ENCODE data around the gene VSX1.

VSX1 gene

DNA sequence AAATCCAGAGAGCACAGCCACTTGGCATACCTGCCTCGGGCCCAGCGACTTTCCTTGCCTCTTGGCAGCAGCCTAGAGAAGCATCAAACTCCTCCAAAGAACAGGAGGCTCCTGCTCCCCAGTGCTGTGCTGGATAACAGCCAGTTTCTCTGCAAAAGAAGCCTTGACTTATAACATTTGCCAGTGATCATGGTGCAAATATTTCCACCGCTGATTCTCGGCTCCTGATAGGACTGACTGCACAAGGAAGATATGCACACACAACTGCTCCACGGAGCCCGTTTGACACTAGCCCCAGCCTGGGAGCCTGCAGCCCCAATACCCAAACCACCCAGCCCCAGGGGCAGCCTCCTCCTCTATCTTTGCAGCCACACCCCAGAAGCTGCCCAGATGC lies 41.5 kb downstream of the VSX1 start:
- DNase-seq (ENCODE audit: low read depth): no peak

DNA sequence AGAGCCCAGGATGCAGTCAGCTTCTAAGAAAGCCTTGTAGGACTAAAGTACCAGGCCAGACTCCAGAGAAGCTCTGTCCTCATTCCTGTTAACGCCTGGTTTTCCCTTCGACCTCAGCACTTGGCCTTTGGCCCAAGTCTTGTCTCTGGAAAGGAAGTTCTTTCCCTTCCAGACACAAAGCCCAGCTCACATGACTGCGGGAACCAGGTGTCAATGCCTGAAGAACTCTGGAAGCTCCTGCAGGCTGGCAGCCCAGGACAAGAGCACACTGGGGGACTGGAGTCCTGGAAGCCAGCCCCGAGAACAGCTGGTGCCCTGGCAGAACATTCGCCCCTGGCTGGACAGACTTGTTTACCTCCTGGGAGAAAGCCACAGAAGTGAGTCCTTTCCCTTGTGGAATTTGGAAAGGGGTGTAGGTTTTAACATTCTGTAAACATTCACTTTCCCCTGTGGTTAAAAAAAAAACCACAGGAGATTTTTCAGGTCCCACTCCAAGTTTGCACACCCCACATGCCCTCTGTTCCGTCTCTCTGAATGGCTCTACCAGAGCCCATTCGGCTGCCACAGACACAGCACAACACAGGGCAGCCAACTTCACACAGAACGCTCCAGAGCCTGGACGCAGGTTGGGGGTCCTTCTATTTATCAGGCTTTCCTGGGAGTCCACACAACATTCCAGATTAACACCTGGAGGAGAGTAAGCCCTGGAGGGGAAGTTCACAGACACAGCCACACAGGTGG lies 42.1 kb downstream of the VSX1 start:
- no peak for DNase-seq (ENCODE audit: low read depth)

DNA sequence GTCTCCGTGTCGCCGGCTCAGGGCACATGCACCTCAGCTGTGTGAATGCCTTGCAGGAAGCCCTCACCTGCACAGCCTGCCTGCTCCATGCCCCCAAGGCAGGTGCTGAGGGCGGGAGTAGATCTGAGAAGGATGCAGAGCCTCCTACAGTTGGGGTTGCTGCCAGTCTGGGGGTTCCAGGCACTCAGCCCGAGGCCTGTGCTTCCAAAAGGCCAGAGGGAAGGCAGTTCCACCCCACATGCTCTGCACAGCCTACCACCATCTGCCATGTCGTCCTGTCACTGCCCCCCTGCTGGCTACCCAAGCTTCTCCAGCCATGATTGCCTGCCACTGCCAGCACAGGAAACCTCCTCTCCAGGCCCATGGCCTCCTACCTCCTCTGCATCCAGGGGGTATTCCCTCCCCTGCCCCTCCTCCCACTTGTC lies 43.3 kb downstream of the VSX1 start:
- DNase-seq (ENCODE audit: low read depth): no peak

GRCh38 chr20:25038103-25038410 lies 43.9 kb downstream of the VSX1 start:
- DNase-seq (ENCODE audit: low read depth): no peak

DNA sequence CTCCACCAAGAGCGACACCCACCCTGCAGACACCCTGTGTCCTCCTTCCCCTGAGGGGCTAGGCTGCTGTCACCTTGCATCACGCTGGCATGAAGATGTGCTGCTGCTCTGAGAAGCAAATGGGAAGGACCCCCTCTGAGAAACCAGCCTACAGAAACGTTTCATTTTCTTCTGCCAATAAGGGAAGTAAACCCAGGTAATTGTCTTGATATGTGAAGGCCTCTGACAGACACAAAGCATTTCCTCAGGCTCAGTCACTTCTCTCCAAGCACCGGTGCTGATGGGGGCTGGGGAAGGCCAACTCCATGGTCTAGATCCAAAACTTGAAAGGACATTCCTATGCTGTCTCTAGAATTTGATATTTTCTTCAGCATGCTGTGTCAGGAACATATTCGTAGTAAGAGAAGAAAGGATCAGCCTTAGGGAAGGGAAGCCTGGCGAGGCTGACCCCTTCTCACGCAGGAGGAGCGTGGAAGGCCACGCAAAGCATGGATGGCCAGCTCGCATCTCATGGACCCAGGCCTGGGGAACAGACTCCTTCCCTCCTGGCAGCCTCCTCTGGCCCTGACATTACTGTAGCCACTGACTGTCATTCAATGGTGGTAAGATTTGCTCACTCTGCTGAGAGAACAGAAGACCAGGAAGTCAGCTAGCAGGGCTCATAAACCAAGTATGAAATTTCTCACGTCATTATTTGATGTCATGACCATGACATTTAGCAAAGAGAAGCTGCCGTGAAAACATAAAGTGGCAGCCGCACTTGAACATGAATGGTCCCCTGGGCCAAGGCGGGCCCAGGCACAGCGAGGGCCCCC lies 44.4 kb downstream of the VSX1 start:
- DNase-seq (ENCODE audit: low read depth): no peak

DNA sequence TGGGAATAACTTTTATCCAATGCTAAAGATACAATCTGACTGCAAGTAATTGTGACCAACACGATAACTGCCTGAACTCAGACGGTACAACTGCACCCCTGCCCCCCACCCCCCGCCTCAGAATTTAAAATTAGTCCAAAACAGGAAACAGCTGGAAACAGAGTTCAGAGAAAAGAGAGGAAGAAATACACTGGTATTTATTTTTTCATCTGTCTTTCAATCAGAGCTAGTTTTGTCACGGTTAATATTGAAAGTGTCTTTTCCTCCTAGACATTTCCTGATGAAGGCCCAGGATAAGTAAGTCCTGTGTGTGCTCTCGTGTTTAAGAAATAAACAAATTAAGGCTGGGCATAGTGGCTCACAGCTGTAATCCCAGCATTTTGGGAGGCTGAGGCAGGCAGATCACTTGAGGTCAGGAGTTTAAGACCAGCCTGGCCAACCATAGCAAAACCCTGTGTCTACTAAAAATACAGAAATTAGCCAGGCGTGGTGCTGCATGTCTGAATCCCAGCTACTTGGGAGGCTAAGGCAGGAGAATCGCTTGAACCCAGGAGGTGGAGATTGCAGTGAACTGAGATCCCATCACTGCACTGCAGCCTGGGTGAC lies 45.5 kb downstream of the VSX1 start:
- no peak for DNase-seq (ENCODE audit: low read depth)

- DNase-seq (ENCODE audit: low read depth): no peak
These were observed 46.0 kb downstream of the VSX1 start for GRCh38 chr20:25035921-25036320.

- no peak for DNase-seq (ENCODE audit: low read depth)
These were observed 48.0 kb downstream of the VSX1 start for GRCh38 chr20:25033924-25034300.

GRCh38 chr20:25033265-25033923 lies 48.5 kb downstream of the VSX1 start:
- no peak for DNase-seq (ENCODE audit: low read depth)

- DNase-seq (ENCODE audit: low read depth): no peak
These were observed 49.3 kb downstream of the VSX1 start for GRCh38 chr20:25032478-25033264.

GRCh38 chr20:25032065-25032477 lies 49.9 kb downstream of the VSX1 start:
- no peak for DNase-seq (ENCODE audit: low read depth)

GRCh38 chr20:25031241-25031640 lies 50.7 kb downstream of the VSX1 start:
- no peak for DNase-seq (ENCODE audit: low read depth)

- DNase-seq (ENCODE audit: low read depth): no peak
These were observed 51.2 kb downstream of the VSX1 start for GRCh38 chr20:25030649-25031207.

GRCh38 chr20:25030007-25030648 lies 51.8 kb downstream of the VSX1 start:
- no peak for DNase-seq (ENCODE audit: low read depth)

- no peak for DNase-seq (ENCODE audit: low read depth)
These were observed 55.8 kb downstream of the VSX1 start for GRCh38 chr20:25025986-25026605.

Measured in HS-27A (cell line).